H1 (cell line): ENCODE results near the gene ZNF524. TPM values are rescaled to one million over a fixed set of nuclear protein-coding genes. Genes with fewer than 3 reads are reported as not detected.

Experiments
- BCL11A ChIP-seq, 2 experiments: IDR thresholded peaks; one replicate each; pipeline ENCODE4 v1.6.1; 2011; ENCODE audit warnings: low read depth in 2 of 2, low read length in 2 of 2, mild to moderate bottlenecking in 2 of 2
- CEBPB ChIP-seq: IDR thresholded peaks from 2 replicates; pipeline ENCODE4 v1.6.1; 2012; ENCODE audit warnings: low read depth, low read length
- CHD2 ChIP-seq: IDR thresholded peaks from 2 replicates; pipeline ENCODE4 v1.6.1; 2012; ENCODE audit warnings: low read length, improper control_type of control experiment
- EP300 ChIP-seq, 2 experiments: IDR thresholded peaks; 1 replicate in 1 of 2; 2 replicates in 1 of 2; pipeline ENCODE4 v1.6.1; 2011 to 2012; ENCODE audit warnings: low read depth in 2 of 2, low read length in 2 of 2, mild to moderate bottlenecking in 2 of 2, borderline replicate concordance in 1 of 2, inconsistent platforms in 1 of 2, moderate library complexity in 1 of 2
- EZH2 ChIP-seq: fragments of 200-600 bp; sonication (generic); IDR thresholded peaks from 2 replicates; pipeline ENCODE4 v1.7.1; 2012; ENCODE audit warnings: low read depth, mild to moderate bottlenecking, moderate library complexity, low read length, inconsistent platforms; ENCODE audit not compliant: severe bottlenecking
- HDAC2 ChIP-seq, 2 experiments: fragments of 300-600 bp in 1 of 2; sonication (generic) in 1 of 2; IDR thresholded peaks; 2 replicates each; pipeline ENCODE4 v1.6.1; 2011 to 2012; ENCODE audit warnings: low read depth in 2 of 2, low read length in 2 of 2, mild to moderate bottlenecking in 2 of 2, moderate library complexity in 2 of 2, borderline replicate concordance in 1 of 2, inconsistent platforms in 1 of 2
- JUN ChIP-seq: IDR thresholded peaks from 2 replicates; pipeline ENCODE4 v1.6.1; 2011; ENCODE audit warnings: low read depth, mild to moderate bottlenecking, improper control_type of control experiment, low read length
- RBBP5 ChIP-seq: IDR thresholded peaks from 2 replicates; pipeline ENCODE4 v1.7.1; 2012; ENCODE audit warnings: low read depth, mild to moderate bottlenecking, inconsistent platforms, low read length, moderate library complexity, borderline replicate concordance
- RNF2 ChIP-seq: fragments of 200-900, 300-1000 bp; sonication (generic); IDR thresholded peaks from 2 replicates; pipeline ENCODE4 v1.7.1; 2016; ENCODE audit warnings: borderline replicate concordance, low read depth, mild to moderate bottlenecking, antibody characterized with exemption, low read length; ENCODE audit not compliant: poor library complexity, severe bottlenecking; ENCODE audit errors: missing control alignments
- SIRT6 ChIP-seq: IDR thresholded peaks from one replicate; pipeline ENCODE4 v1.7.1; 2012; ENCODE audit warnings: low read length, inconsistent platforms
- SIX5 ChIP-seq: IDR thresholded peaks from 2 replicates; pipeline ENCODE4 v1.6.1; 2011; ENCODE audit warnings: mild to moderate bottlenecking, low read depth, low read length
- SP1 ChIP-seq: IDR thresholded peaks from 2 replicates; pipeline ENCODE4 v1.6.1; 2011; ENCODE audit warnings: low read depth, low read length
- SP2 ChIP-seq: IDR thresholded peaks from 2 replicates; pipeline ENCODE4 v1.6.1; 2012; ENCODE audit warnings: mild to moderate bottlenecking, low read length, inconsistent platforms
- TAF7 ChIP-seq: optimal IDR thresholded peaks from 2 replicates; pipeline ENCODE3; 2011; ENCODE audit warnings: low read depth, mild to moderate bottlenecking, inconsistent platforms, low read length, moderate library complexity, borderline replicate concordance
- ZNF274 ChIP-seq: IDR thresholded peaks from 2 replicates; pipeline ENCODE4 v1.7.0; 2012; ENCODE audit warnings: low read length, borderline replicate concordance; ENCODE audit errors: extremely low read depth
- polyA plus RNA-seq, 7 experiments: library from polyadenylated mRNA; depleted of rRNA in 3 of 7; stranded (reverse) in 5 of 7; unstranded in 2 of 7; fragments of >200 nt in 5 of 7; fragments of 200-250 nt in 2 of 7; gene quantifications; 1 replicate in 5 of 7; 2 replicates in 1 of 7; 4 replicates in 1 of 7; pipeline versions ENCODE4 v1.2.1 to v1.2.3, GENCODE V29; 2011 to 2013; ENCODE audit warnings: missing spikeins in 2 of 7, mixed read lengths in 2 of 7
- total RNA-seq: library from RNA; stranded (reverse); fragmentation: NEBNext Ultra II Directional; extraction: Animal tissue kit (Norgen Biotek cat#: 25700); gene quantifications from 2 replicates; pipeline ENCODE4 v1.2.1, GENCODE V29; 2021
- TF ChIP-seq, protein P1 (sequence below): IDR thresholded peaks from 2 replicates; pipeline ENCODE4 v1.6.1; 2012; ENCODE audit warnings: inconsistent platforms

ZNF524 gene
- total and polyA plus RNA-seq, 2 of the 8 experiments (the other 6 are each of a cell fraction or from before 2014, with no cell fraction given) = 4.4 to 4.7 TPM

GRCh38 chr19:55591555-55591954, 8.5 kb upstream of the ZNF524 start (continued):
- no peak for TF ChIP-seq RBBP5
- TF ChIP-seq TAF7 = no peak
- no peak for TF ChIP-seq CEBPB
- TF ChIP-seq ZNF274 = no peak
- no peak for TF ChIP-seq SP2
- no peak for TF ChIP-seq RNF2
- TF ChIP-seq CHD2 = no peak
- no peak for TF ChIP-seq SIRT6
- TF ChIP-seq, protein P1, sequence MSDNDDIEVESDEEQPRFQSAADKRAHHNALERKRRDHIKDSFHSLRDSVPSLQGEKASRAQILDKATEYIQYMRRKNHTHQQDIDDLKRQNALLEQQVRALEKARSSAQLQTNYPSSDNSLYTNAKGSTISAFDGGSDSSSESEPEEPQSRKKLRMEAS = peak; percentile 35; the same call in 1 of the 2 replicates
- TF ChIP-seq EZH2 = no peak
- TF ChIP-seq HDAC2 (IDR thresholded peaks at IDR 0.05; ENCODE audit: borderline replicate concordance in 1 of 2, low read depth in 2 of 2, low read length in 2 of 2) = no peak
- TF ChIP-seq JUN = no peak
- peak; percentile 74 for TF ChIP-seq SIX5
- peak in 1 of 2 experiments; percentile 99; a peak in 2 of 3 replicates for TF ChIP-seq EP300 (IDR thresholded peaks at IDR 0.05; ENCODE audit: borderline replicate concordance in 1 of 2, low read depth in 2 of 2, low read length in 2 of 2)
- TF ChIP-seq SP1 = 0 out of 2 replicates have a peak, but pooled peaks have one; percentile 54
- TF ChIP-seq BCL11A (IDR thresholded peaks at IDR 0.05; ENCODE audit: low read depth in 2 of 2, low read length in 2 of 2) = no peak
